NCI-H146 (cell line): Measurements from ENCODE around the gene GMEB2.
"Not testable (repeated sequence)": the region's sequence is repeated elsewhere in the genome, so short reads cannot be mapped to it uniquely, and the experiment has no call there.

Experiments
- DNase-seq: peaks from one replicate; lab custom pipeline; 2025; lab: John Stamatoyannopoulos, UW

Gene GMEB2

DNA sequence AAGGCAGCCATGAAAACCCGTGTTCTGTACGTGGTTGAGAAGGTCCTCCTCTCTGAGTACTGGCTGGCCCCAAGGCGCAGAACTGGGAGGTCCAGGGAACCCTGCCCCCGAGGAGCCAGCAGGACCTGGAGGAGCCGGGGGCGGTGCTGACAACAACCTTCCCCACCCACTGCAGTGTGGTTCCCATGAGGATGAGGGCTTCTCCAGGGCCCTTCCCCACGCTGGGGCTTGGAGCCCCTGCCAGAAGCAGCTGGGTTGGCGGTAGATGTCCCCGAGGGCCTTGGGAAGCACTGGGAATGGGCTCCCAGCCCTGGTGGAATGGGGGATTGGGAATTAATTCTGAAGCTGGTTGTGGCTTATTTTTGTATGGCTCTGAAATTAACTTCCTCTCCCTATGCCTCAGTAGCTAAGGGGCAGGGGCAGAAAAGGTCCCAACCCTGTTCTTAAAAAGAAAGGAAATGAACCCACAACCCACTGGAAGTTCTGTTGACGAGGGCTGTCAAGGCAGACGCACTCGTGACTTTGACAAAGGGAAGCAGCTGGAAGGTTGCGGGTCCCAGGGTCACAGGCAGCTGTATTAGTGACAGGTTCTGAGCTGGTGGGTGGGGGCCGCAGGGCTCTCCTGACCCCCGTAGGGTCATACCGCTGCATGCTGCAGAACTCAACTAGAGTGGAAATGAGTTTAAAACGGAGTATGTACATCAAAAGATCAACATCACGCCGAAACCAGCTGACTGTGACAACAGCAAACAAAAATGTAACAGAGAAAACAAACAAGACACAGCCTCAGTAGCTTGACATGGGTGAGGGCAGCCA, 38.9 kb downstream of the GMEB2 start:
- DNase-seq: no peak

- no peak for DNase-seq
Measured at GRCh38 chr20:63587256-63587655, 39.6 kb downstream of the GMEB2 start.

GRCh38 chr20:63586797-63587196, 40.1 kb downstream of the GMEB2 start:
- no peak for DNase-seq

- no peak for DNase-seq
Measured at GRCh38 chr20:63585616-63586565, 41.0 kb downstream of the GMEB2 start.

GRCh38 chr20:63582382-63583063, 44.4 kb downstream of the GMEB2 start:
- DNase-seq: no peak

- DNase-seq: peak; percentile 33
Measured at GRCh38 chr20:63580796-63581461, 46.0 kb downstream of the GMEB2 start.

GRCh38 chr20:63579017-63579694, 47.7 kb downstream of the GMEB2 start:
- DNase-seq: no peak

GRCh38 chr20:63578224-63579016, 48.5 kb downstream of the GMEB2 start:
- DNase-seq: no peak

DNA sequence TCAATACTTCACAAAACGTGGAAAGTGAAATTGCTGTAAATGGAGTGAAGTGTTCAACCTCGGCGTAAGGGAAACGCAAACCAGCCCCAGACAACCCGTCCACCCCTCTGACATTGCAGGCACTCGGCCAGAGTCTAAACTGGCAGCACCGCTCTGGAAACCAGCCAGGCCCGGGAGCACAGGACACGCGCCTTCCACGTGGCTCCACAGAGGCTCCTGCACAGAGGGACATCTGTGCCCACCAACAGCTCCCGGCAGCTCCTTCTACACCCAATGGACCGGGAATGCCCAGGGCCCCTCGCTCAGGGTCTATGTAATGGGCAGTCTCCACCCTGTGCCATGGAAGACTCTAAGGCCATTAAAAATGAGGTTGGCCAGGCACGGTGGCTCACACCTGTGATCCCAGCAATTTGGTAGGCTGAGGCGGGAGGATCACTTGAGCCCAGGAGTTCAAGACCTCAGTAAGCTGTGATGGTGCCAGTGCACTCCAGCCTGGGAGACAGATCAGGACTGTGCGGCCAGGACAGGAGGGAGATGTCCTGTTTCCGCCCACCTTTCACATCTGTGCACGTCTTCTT, 49.5 kb downstream of the GMEB2 start:
- DNase-seq: no peak

- no peak for DNase-seq
Measured at GRCh38 chr20:63576311-63576710, 50.6 kb downstream of the GMEB2 start.

DNA sequence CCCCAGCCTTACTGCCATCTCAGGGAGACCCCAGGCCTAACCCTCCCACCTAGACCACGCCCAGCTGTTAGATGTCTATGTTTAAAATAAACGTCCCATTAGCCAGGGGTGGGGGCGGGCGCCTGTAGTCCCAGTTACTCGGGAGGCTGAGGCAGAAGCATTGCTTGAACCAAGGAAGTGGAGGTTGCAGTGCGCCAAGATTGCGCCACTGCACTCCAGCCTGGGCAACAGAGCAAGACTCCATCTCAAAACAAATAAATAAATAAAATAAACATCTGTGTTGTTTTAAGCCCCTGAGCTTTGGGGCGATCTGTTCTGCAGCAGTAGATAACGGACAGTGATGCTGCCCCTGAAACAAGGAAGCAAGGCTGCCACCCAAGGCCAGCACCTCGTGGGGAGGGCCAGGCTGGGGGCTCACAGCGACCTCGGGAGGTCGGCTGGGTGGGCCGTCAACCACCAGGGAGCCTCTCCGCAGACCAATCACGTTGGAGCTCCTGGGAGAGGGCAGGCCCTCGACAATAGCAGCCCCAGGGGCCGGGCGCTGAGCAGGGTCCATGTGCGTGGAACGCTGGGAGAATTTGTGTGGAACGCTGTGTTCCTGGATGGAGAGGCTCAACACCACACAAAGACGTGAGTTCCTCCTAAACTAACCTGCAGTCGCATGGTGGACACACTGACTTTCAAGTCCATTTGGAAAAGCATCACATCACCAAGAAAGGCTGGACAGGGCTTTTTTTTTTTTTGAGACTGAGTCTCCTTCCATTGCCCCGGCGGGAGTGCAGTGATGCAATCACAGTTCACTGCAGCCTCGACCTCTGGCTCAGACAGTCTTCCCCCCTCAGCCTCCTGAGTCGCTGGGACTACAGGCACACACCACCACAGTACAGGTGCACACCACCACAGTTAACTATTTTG, 51.8 kb downstream of the GMEB2 start:
- DNase-seq: no peak

GRCh38 chr20:63574156-63574828, 52.6 kb downstream of the GMEB2 start, which contains the start of gene HELZ2:
TSS of gene HELZ2 (minus strand) at chr20:63574239. CDS start at chr20:63572385, 1,854 bp downstream.
- peak; percentile 72 for DNase-seq

GRCh38 chr20:63573647-63574131, 53.2 kb downstream of the GMEB2 start:
- DNase-seq: no peak

GRCh38 chr20:63572788-63573646, 53.9 kb downstream of the GMEB2 start:
- DNase-seq: no peak

GRCh38 chr20:63572071-63572787, 54.7 kb downstream of the GMEB2 start:
- DNase-seq: no peak

DNA sequence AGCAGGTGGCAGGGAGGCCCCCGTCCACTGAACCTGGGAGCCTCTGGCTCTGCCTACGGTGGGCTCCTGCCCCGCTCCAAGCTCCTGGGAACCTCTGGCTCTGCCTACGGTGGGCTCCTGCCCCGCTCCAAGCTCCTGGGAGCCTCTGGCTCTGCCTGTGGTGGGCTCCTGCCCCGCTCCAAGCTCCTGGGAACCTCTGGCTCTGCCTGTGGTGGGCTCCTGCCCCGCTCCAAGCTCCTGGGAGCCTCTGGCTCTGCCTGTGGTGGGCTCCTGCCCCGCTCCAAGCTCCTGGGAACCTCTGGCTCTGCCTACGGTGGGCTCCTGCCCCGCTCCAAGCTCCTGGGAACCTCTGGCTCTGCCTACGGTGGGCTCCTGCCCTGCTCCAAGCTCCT, 55.8 kb downstream of the GMEB2 start:
- DNase-seq: not testable (repeated sequence)
